Thoracic aorta (tissue), 2 donors: Measurements from ENCODE around the gene TMEM187. TPM values are rescaled to one million over a fixed set of nuclear protein-coding genes. Genes with fewer than 3 reads are reported as not detected.

Experiments
- ATAC-seq: fragments of 150-250 bp; one replicate; pipeline ENCODE4 v1.8.0; 2017; ENCODE audit warnings: low read depth; ENCODE audit not compliant: insufficient number of reproducible peaks, low FRiP score
- DNase-seq: peaks from one replicate; pipeline ENCODE4 v3.0.0-alpha.2; 2020; ENCODE audit warnings: low spot score
- H3K27ac ChIP-seq, 2 donors: fragments of 200-600 bp; sonication (generic); 1 replicate in 1 of 2; 2 replicates in 1 of 2; pipeline ENCODE4 v1.5.1; 2016; ENCODE audit warnings: mild to moderate bottlenecking in 2 of 2, moderate library complexity in 2 of 2
- H3K27me3 ChIP-seq: fragments of 200-600 bp; sonication (generic); replicated peaks from 2 replicates; pipeline ENCODE4 v1.6.0; 2016; ENCODE audit warnings: mild to moderate bottlenecking; ENCODE audit not compliant: insufficient read depth
- H3K36me3 ChIP-seq: fragments of 200-600 bp; sonication (generic); one replicate; pipeline ENCODE4 v1.5.1; 2016
- H3K4me1 ChIP-seq, 2 donors: fragments of 200-600 bp; sonication (generic); 1 replicate in 1 of 2; 2 replicates in 1 of 2; pipeline versions ENCODE4 v1.5.1 to v1.6.0; 2016; ENCODE audit warnings: low read depth in 2 of 2, mild to moderate bottlenecking in 1 of 2; ENCODE audit not compliant: control insufficient read depth in 1 of 2
- H3K4me3 ChIP-seq: fragments of 200-600 bp; sonication (generic); 2 replicates; pipeline ENCODE4 v1.5.1; 2016; ENCODE audit warnings: mild to moderate bottlenecking
- H3K9me3 ChIP-seq: fragments of 200-600 bp; sonication (generic); 2 replicates; pipeline ENCODE4 v1.5.1; 2016
- total RNA-seq, 2 donors: library from RNA; depleted of rRNA; stranded (reverse); fragments of >200 nt; gene quantifications; one replicate each; pipeline versions ENCODE4 v1.1.0 to v1.2.3, GENCODE V29; 2016
- TF ChIP-seq, protein P1 (sequence below): fragments of 200-600 bp; sonication (generic); IDR thresholded peaks from one replicate; pipeline ENCODE4 v1.5.1; 2019; ENCODE audit warnings: antibody characterized with exemption

Gene TMEM187
- total RNA-seq, 2 donors from 2014 or later, result 0.78 to 23.4 TPM

DNA sequence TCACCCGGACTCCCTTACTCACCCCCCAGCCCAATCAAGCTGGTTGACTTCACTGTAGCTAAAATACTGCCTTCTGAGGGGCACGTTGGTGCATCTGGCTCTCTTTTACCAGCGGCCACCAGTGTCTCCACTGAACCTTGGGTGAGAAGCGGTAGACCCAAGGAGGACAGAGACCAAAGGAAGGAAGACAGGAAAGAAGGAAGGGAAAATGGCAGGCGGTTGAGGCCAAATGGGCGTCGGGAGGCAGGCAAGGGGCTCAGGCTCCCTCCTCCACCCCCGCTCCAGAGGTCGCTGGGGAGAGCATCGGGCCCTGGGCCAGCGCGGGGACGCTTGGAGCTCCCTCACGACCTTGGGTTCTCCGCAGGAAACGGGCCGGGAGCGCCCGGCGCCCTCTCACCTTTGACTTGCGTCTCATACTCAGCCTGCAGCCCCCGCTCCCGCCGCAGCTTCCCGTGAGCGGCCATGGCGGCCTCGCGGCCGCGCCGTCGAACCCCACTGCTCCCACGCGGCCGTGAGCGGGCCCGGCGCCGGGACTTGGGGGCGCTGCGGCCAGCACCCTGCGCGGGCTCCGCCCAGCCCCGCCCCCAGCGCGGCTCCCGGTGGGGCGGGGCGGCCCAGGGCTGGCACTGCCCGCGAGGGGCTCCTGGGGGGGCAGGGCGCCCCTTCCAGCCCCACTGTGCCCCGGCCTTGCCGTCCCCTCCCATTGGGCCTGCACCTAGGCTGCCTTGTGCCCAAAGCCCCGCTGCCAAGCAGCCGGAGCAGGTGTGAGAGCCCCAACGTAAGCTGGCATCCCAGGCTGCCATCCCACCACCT, 46.6 kb upstream of the TMEM187 start, which contains the start of gene ARHGAP4:
ARHGAP4 (minus strand) TSS at position 526 of the 813 bp plus-strand sequence; CDS start at position 464, 62 bp downstream.
- no peak for ATAC-seq
- Histone ChIP-seq H3K36me3 (peaks cover under 1% of the 10 kb centered on the region), H3K4me1 (peaks cover 0 to 10% of the 10 kb centered on the region in 2 donors), H3K4me3 (peak within 1 kb of the TSS; percentile 85), H3K27me3 (no peaks in the 10 kb centered on the region), H3K27ac (peak within 1 kb of the TSS; percentile 92 to 96), H3K9me3 (no peaks in the 10 kb centered on the region)
- TF ChIP-seq, protein P1, sequence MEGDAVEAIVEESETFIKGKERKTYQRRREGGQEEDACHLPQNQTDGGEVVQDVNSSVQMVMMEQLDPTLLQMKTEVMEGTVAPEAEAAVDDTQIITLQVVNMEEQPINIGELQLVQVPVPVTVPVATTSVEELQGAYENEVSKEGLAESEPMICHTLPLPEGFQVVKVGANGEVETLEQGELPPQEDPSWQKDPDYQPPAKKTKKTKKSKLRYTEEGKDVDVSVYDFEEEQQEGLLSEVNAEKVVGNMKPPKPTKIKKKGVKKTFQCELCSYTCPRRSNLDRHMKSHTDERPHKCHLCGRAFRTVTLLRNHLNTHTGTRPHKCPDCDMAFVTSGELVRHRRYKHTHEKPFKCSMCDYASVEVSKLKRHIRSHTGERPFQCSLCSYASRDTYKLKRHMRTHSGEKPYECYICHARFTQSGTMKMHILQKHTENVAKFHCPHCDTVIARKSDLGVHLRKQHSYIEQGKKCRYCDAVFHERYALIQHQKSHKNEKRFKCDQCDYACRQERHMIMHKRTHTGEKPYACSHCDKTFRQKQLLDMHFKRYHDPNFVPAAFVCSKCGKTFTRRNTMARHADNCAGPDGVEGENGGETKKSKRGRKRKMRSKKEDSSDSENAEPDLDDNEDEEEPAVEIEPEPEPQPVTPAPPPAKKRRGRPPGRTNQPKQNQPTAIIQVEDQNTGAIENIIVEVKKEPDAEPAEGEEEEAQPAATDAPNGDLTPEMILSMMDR, result no peak
- no peak for DNase-seq

DNA sequence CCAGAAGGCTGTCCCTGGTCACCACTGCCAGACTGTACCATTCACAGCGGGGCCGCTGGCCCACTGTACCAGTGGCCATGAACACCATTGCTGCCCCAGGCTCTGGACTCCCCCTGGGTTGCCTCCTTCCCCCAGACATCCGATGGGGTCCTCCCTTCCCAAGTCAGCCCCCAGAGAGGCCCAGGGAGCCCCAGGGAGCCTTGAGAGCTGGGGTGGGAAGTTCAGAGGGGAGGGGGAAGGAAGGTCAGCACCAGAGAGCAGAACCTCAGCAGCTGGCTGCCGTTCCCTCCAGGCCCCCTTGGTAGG, 46.0 kb upstream of the TMEM187 start:
- Histone ChIP-seq H3K4me3 (peak overlapping the region; percentile 85), H3K4me1 (peaks cover 0 to 10% of the 10 kb centered on the region in 2 donors), H3K36me3 (peaks cover 5% of the 10 kb centered on the region), H3K9me3 (no peaks in the 10 kb centered on the region), H3K27ac (peak overlapping the region; percentile 92 to 96), H3K27me3 (no peaks in the 10 kb centered on the region)
- ATAC-seq, result no peak
- no peak for DNase-seq
- TF ChIP-seq, protein P1, result no peak

DNA sequence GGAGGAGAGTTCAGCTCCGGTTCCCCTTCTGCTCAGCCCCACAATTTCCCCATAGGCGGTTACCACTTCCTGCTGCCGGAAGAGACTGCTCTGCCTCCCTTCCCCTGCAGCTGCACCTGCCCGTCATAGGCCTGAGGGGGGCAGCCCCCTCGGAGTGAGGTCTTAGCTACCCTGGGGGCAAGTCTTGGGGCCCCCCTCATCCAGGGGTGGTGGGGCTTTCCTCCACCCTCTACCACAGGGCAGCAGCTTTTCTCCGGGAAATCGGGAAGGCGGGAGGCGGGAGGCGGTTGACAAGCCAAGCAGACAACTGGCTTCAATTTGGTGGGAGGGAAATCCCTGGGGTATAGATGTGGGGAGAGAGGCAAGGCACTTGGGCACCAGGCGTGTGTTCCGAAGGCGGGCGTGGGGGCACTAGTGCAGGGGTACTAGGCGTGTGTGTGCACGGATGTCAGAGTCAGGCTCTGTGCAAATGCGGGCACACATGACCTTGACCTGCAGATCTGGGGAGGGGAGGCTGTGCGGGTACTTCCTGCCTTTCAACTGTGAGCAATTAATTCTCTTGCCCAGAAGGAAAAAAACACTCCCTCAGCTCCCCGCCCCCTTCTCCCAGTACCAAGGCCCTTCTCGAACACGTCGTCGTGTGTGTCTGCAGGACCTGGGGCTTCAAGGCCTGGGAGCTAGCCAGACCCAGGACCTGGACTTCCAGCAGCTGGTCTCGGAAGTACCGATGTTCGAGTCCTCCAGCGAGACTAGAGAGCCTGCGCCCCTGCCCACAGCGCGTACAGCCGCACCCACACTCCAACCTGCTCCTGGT, 45.5 kb upstream of the TMEM187 start:
- ATAC-seq, result no peak
- Histone ChIP-seq H3K27me3 (no peaks in the 10 kb centered on the region), H3K4me3 (peak overlapping the region; percentile 85), H3K9me3 (no peaks in the 10 kb centered on the region), H3K36me3 (peaks cover 6% of the 10 kb centered on the region), H3K4me1 (peaks cover 0 to 10% of the 10 kb centered on the region in 2 donors), H3K27ac (peak overlapping the region; percentile 92 to 96)
- DNase-seq, result no peak
- TF ChIP-seq, protein P1, result no peak

- TF ChIP-seq, protein P1, result no peak
- ATAC-seq (peak; percentile 4), DNase-seq (no peak)
- H3K36me3 ChIP-seq, result peaks cover 6% of the 10 kb centered on the region
- H3K27ac ChIP-seq, result peak overlapping the region; percentile 92 to 96
- no peaks in the 10 kb centered on the region for H3K9me3 ChIP-seq
- peaks cover 0 to 10% of the 10 kb centered on the region in 2 donors for H3K4me1 ChIP-seq
- H3K4me3 ChIP-seq, result peak overlapping the region; percentile 85
- H3K27me3 ChIP-seq, result no peaks in the 10 kb centered on the region
Measured at GRCh38 chrX:153927672-153927921, 45.0 kb upstream of the TMEM187 start.
